ENCODE measurements around the gene OSBP2. TPM values are rescaled to one million over a fixed set of nuclear protein-coding genes. Genes with fewer than 3 reads are reported as not detected.

The OSBP2 gene
- total RNA-seq, 4 donors from 2014 or later = 0.66 to 2.4 (median 1.6) TPM

DNA sequence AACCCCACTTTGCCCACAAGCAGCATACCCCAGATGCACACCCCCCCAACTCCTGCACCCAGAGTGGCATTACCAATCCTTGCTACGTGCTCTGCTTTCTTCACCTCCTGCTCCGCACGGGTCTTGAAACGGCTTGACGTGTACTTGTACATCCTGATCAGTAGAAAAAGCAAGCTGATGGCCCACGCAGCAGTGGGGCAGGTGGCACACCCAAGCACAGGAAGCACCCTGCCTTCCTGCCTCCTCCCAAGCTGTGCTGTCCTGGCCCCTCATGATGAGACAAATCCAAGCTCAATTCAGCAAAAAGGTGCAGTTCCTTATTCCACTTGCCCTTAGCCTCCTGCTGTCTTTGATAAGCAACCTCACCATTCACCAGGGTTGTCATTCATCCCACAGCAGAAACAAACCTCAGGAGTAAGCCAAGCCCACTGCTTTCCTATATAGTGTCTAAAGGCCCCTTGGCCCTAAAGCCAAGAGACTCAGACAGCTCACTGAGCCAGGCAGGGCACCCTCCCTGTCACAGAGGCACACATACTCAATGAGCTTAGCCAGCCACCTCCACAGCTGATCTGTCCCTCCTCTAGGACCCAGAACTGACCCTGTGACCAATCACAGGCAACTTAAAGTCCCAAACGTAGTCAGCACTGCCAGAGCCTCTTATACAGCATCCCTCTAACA is 246.2 kb downstream of the OSBP2 start:
- Histone ChIP-seq H3K27ac (no peak overlapping the region), H3K9me3 (no peaks in the 10 kb centered on the region), H3K27me3 (no peaks in the 10 kb centered on the region), H3K4me1 (peaks cover 0 to 2% (median 0%) of the 10 kb centered on the region in 4 donors), H3K4me3 (no peak overlapping the region), H3K36me3 (peaks cover 12 to 100% (median 60%) of the 10 kb centered on the region in 3 donors)
- TF ChIP-seq, protein P1, sequence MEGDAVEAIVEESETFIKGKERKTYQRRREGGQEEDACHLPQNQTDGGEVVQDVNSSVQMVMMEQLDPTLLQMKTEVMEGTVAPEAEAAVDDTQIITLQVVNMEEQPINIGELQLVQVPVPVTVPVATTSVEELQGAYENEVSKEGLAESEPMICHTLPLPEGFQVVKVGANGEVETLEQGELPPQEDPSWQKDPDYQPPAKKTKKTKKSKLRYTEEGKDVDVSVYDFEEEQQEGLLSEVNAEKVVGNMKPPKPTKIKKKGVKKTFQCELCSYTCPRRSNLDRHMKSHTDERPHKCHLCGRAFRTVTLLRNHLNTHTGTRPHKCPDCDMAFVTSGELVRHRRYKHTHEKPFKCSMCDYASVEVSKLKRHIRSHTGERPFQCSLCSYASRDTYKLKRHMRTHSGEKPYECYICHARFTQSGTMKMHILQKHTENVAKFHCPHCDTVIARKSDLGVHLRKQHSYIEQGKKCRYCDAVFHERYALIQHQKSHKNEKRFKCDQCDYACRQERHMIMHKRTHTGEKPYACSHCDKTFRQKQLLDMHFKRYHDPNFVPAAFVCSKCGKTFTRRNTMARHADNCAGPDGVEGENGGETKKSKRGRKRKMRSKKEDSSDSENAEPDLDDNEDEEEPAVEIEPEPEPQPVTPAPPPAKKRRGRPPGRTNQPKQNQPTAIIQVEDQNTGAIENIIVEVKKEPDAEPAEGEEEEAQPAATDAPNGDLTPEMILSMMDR (IDR thresholded peaks at IDR 0.05) = no peak
- DNase-seq (ENCODE audit: low spot score in 2 of 2) = no peak
- 79 to 88% methylated on average over 6 to 7 of the region's 7 CpGs for WGBS, 2 donors

DNA sequence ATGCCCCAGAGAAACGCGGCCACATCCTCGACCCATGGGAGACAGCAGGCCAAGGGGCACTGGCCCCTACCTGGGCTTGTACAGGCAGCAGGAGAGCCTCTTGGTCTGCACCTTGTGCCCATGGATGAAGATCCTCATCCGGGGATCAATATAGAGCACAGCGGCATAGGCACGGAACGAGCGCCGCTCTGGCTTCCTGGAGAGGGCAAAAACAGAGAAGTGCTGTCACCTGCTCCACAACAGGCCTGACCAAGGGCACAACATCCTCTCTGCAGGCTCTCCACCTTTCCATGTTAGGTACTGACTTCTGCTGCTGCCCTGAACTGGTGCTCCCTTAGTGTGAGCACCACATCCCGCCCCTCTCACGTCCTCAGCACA is 246.7 kb downstream of the OSBP2 start:
- Histone ChIP-seq H3K27ac (no peak overlapping the region), H3K36me3 (peaks cover 11 to 100% (median 58%) of the 10 kb centered on the region in 3 donors)

DNA sequence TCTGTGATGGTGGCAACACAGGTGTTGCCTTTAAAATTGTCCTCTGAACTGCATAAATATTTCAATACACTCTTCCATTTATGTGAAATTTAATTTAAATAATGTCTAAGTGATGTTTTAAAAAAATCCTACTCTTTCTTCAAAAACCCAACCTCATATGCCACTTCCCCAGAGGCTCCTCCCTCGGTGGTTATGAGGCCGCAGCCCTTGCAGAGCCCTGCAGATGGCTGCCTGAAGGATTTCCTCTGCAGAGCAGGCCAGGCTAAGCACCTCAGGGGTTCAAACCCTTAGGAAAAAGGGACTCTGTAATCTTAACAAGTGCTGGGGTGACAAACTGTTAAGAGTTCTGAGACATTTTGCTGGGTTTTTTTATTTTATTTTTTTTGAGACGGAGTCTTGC is 248.7 kb downstream of the OSBP2 start:
- peaks cover 0 to 27% (median 16%) of the 10 kb centered on the region in 4 donors for H3K4me1 ChIP-seq
- DNase-seq (ENCODE audit: low spot score in 2 of 2) = no peak
- H3K27ac ChIP-seq = no peak overlapping the region

More for the DNA sequence above, 246.7 kb downstream of the OSBP2 start:
- 94 to 97% methylated on average over 8 to 11 of the region's 11 CpGs for WGBS, 2 donors
- no peak for TF ChIP-seq EP300 (IDR thresholded peaks at IDR 0.05)
- TF ChIP-seq, protein P1 (IDR thresholded peaks at IDR 0.05) = no peak
- TF ChIP-seq POLR2A (IDR thresholded peaks at IDR 0.05) = no peak
- Histone ChIP-seq H3K27me3 (no peaks in the 10 kb centered on the region), H3K4me3 (no peak overlapping the region), H3K9me3 (no peaks in the 10 kb centered on the region), H3K4me1 (peaks cover 0 to 7% (median 3%) of the 10 kb centered on the region in 4 donors)
- DNase-seq (ENCODE audit: low spot score in 2 of 2) = no peak

DNA sequence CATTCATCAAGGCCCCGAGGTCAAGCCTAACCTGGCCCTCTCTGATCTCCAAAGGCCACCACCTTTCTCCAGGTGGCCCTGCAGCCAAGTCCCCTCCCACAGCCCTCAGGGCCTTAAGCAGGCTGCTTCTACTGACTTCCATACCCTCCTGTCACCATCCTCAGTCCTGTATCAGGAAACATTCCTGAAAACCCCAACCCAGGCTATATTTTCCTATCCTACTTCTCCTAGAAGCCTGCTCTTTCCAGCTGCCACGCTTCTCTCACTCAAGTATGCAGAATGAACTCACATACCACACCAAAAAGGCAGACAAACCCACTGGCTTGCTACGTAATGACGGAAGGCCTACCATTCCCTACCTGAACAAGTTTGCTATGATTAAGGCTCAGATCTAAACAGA is 250.3 kb downstream of the OSBP2 start:
- WGBS, 2 donors = 88 to 97% methylated on average over 4 of the region's 4 CpGs
- no peak overlapping the region for H3K4me3 ChIP-seq
- no peaks in the 10 kb centered on the region for H3K27me3 ChIP-seq
- H3K27ac ChIP-seq = peak overlapping the region in 2 of 4 donors; percentile 50 to 88
- DNase-seq (ENCODE audit: low spot score in 2 of 2) = no peak
- H3K9me3 ChIP-seq = no peaks in the 10 kb centered on the region
- TF ChIP-seq POLR2A (IDR thresholded peaks at IDR 0.05) = no peak
- TF ChIP-seq, protein P1 (IDR thresholded peaks at IDR 0.05) = no peak
- H3K4me1 ChIP-seq = peaks cover 0 to 38% (median 19%) of the 10 kb centered on the region in 4 donors
- peaks cover 2 to 78% (median 57%) of the 10 kb centered on the region in 3 donors for H3K36me3 ChIP-seq

More for the DNA sequence above, 248.7 kb downstream of the OSBP2 start:
- WGBS, 2 donors = 60 to 72% methylated on average over 3 of the region's 3 CpGs
- H3K4me3 ChIP-seq = no peak overlapping the region
- TF ChIP-seq, protein P1 (IDR thresholded peaks at IDR 0.05) = no peak
- TF ChIP-seq EP300 (IDR thresholded peaks at IDR 0.05) (no peak), POLR2A (IDR thresholded peaks at IDR 0.05) (no peak)
- no peaks in the 10 kb centered on the region for H3K9me3 ChIP-seq
- no peaks in the 10 kb centered on the region for H3K27me3 ChIP-seq
- H3K36me3 ChIP-seq = peaks cover 7 to 82% (median 49%) of the 10 kb centered on the region in 3 donors

DNA sequence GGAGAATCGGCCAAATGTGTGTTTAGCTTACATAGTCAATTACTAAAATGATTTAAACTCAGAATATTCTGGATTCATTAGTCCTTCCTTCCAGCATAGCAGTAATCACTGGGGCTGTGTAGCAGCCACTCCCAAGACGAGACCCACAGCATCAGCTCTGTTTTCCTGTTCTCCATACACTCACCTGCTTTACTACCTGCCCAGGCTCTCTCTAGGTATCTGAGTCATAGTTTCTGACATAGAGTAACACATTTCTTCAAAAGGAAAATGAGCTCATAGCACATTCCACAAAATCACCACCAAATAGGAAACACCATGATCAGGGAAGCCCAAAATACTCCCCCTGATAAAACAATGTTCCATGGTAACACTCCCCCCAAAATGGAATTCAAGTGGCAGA is 251.0 kb downstream of the OSBP2 start:
- no peaks in the 10 kb centered on the region for H3K9me3 ChIP-seq
- peaks cover 0 to 44% (median 19%) of the 10 kb centered on the region in 4 donors for H3K4me1 ChIP-seq
- H3K4me3 ChIP-seq = no peak overlapping the region
- H3K27ac ChIP-seq = peak overlapping the region in 2 of 4 donors; percentile 86 to 88
- WGBS, 2 donors = 78 to 84% methylated on average over 2 of the region's 2 CpGs
- DNase-seq (ENCODE audit: low spot score in 2 of 2) = no peak
- H3K36me3 ChIP-seq = peaks cover 2 to 78% (median 56%) of the 10 kb centered on the region in 3 donors
- TF ChIP-seq POLR2A (IDR thresholded peaks at IDR 0.05) (no peak), EP300 (IDR thresholded peaks at IDR 0.05) (no peak)
- TF ChIP-seq, protein P1 (IDR thresholded peaks at IDR 0.05) = no peak
- no peaks in the 10 kb centered on the region for H3K27me3 ChIP-seq

Measured in tibial nerve (tissue), 4 donors.